ENCODE measurements around the gene TMEM204. TPM values are rescaled to one million over a fixed set of nuclear protein-coding genes. Genes with fewer than 3 reads are reported as not detected.

The TMEM204 gene
- total and polyA plus RNA-seq, 2 donors (not counting 1 experiment from before 2014, with no cell fraction given): 0.27 to 2.7 TPM

- no peak for DNase-seq
These were observed 22.5 kb upstream of the TMEM204 start for GRCh38 chr16:1510941-1511351.

More at GRCh38 chr16:1510941-1511351, 22.5 kb upstream of the TMEM204 start:
- Histone ChIP-seq H3K9ac (ENCODE audit: low read length) (no peak overlapping the region), H2AFZ (ENCODE audit: insufficient read depth, low read depth, low read length, poor library complexity, severe bottlenecking) (no peak overlapping the region), H4K20me1 (ENCODE audit: control insufficient read depth, insufficient read depth, low read length, poor library complexity, severe bottlenecking) (no peaks in the 10 kb centered on the region), H3K27me3 (replicated peaks in 1 of 4; ENCODE audit: control extremely low read depth in 1 of 4, control insufficient read depth in 3 of 4, insufficient read depth in 4 of 4, low read length in 3 of 4) (no peaks in the 10 kb centered on the region), H3K4me1 (ENCODE audit: control insufficient read depth in 2 of 2, insufficient read depth in 2 of 2, low read length in 2 of 2) (no peaks in the 10 kb centered on the region), H3K4me2 (replicated peaks; ENCODE audit: low read depth, low read length, poor library complexity, severe bottlenecking) (no peak overlapping the region), H3K4me3 (ENCODE audit: control extremely low read depth in 1 of 5, extremely low read depth in 1 of 5, insufficient read depth in 1 of 5, low read depth in 2 of 5, low read length in 4 of 5) (no peak overlapping the region), H3K79me2 (ENCODE audit: control insufficient read depth, insufficient read depth, low read length) (no peaks in the 10 kb centered on the region), H3K36me3 (replicated peaks in 1 of 2; ENCODE audit: control extremely low read depth in 1 of 2, control insufficient read depth in 1 of 2, extremely low read depth in 1 of 2, insufficient read depth in 2 of 2, low read length in 1 of 2) (peaks cover 0 to 16% of the 10 kb centered on the region in 2 experiments), H3K9me3 (ENCODE audit: control extremely low read depth in 1 of 3, control insufficient read depth in 2 of 3, insufficient read depth in 1 of 3, low read length in 2 of 3) (peaks cover 0 to 19% (median 7%) of the 10 kb centered on the region in 3 donors), H3K27ac (ENCODE audit: low read length in 2 of 2) (no peak overlapping the region)
- ChIA-PET POLR2A (no interaction called here), CTCF (no interaction called here)
- no peak overlapping the region for H3K4me3 Mint-ChIP-seq
- TF ChIP-seq, protein P1, sequence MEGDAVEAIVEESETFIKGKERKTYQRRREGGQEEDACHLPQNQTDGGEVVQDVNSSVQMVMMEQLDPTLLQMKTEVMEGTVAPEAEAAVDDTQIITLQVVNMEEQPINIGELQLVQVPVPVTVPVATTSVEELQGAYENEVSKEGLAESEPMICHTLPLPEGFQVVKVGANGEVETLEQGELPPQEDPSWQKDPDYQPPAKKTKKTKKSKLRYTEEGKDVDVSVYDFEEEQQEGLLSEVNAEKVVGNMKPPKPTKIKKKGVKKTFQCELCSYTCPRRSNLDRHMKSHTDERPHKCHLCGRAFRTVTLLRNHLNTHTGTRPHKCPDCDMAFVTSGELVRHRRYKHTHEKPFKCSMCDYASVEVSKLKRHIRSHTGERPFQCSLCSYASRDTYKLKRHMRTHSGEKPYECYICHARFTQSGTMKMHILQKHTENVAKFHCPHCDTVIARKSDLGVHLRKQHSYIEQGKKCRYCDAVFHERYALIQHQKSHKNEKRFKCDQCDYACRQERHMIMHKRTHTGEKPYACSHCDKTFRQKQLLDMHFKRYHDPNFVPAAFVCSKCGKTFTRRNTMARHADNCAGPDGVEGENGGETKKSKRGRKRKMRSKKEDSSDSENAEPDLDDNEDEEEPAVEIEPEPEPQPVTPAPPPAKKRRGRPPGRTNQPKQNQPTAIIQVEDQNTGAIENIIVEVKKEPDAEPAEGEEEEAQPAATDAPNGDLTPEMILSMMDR (IDR thresholded peaks at IDR 0.05): no peak
- no peak for TF ChIP-seq EZH2 (IDR thresholded peaks at IDR 0.05; ENCODE audit: borderline replicate concordance, insufficient read depth, low read depth, low read length, poor library complexity, severe bottlenecking)
- no peaks in the 10 kb centered on the region for H3K27me3 Mint-ChIP-seq
- H3K27ac Mint-ChIP-seq: no peak overlapping the region
- ATAC-seq (ENCODE audit: low read depth): no peak
- H3K9me3 Mint-ChIP-seq (ENCODE audit: insufficient read depth): no peaks in the 10 kb centered on the region
- WGBS (ENCODE audit: insufficient coverage): 95% methylated on average over 26 of the region's 26 CpGs
- H3K4me1 Mint-ChIP-seq: no peaks in the 10 kb centered on the region
- intact Hi-C loops (cut with micrococcal nuclease): no loop called here
